Activated CD4-positive, alpha-beta memory T cell treated with anti-CD3 and anti-CD28 coated beads, Interleukin-2, amount 10 ng/mL, durations not matched to agents 7 days and 5 days (primary cell): ENCODE data around the gene PDE7B. TPM values are rescaled to one million over a fixed set of nuclear protein-coding genes. Genes with fewer than 3 reads are reported as not detected.

Experiments used
- CTCF ChIA-PET: fragments of 350-600 bp; sonication (Branson Sonifier 250); formaldehyde crosslinking; loops from one replicate; lab custom pipeline; 2021; ENCODE audit warnings: antibody characterized with exemption, inconsistent platforms; lab: Charles Lee
- POLR2A ChIA-PET: fragments of 350-600 bp; sonication (Branson Sonifier 250); formaldehyde crosslinking; loops from one replicate; lab custom pipeline; 2021; ENCODE audit warnings: antibody characterized with exemption; lab: Charles Lee
- DNase-seq: peaks from one replicate; pipeline ENCODE4 v3.0.0-alpha.2; 2020
- H3K27ac Mint-ChIP-seq: one replicate; pipeline ENCODE4 v1.8.0; 2021; ENCODE audit warnings: mild to moderate bottlenecking, mixed read lengths
- H3K27me3 Mint-ChIP-seq: one replicate; pipeline ENCODE4 v1.8.0; 2021; ENCODE audit warnings: mixed read lengths
- H3K36me3 Mint-ChIP-seq: one replicate; pipeline ENCODE4 v1.8.0; 2021; ENCODE audit warnings: low read depth, mixed read lengths
- H3K4me1 Mint-ChIP-seq: one replicate; pipeline ENCODE4 v1.8.0; 2021; ENCODE audit warnings: mixed read lengths
- H3K4me3 Mint-ChIP-seq: one replicate; pipeline ENCODE4 v1.8.0; 2021; ENCODE audit warnings: mild to moderate bottlenecking, mixed read lengths
- H3K9me3 Mint-ChIP-seq: one replicate; pipeline ENCODE4 v1.8.0; 2021; ENCODE audit warnings: mixed read lengths
- total RNA-seq, 2 experiments: library from RNA; stranded (reverse); gene quantifications; one replicate each; pipeline ENCODE4 v1.2.3, GENCODE V29; 2021

Gene PDE7B
- total RNA-seq, 2 experiments from 2014 or later: 0.68 to 0.95 TPM

DNA sequence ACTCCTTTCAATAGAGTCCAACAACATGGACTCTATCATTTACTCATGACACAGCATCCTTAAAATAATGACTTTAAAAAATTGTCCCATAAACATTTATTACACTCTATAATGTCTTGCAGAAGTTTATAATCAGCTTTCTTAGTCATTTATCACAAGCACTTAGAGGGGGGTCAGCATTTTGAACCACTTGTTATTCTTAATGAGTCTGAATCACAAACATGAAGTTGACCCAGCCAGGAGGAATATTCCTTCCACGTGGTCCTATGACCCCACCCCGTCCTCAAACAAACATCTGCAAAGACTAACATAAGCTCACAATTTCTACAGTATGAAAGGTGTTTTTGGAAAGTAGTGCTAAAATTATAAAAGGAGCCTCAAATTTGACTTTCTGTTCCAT is 307.5 kb downstream of the PDE7B start:
- ChIA-PET POLR2A (no interaction called here), CTCF (no interaction called here)
- H3K27me3 Mint-ChIP-seq: peaks cover 2% of the 10 kb centered on the region
- H3K36me3 Mint-ChIP-seq: no peaks in the 10 kb centered on the region
- no peaks in the 10 kb centered on the region for H3K4me1 Mint-ChIP-seq
- H3K27ac Mint-ChIP-seq: no peak overlapping the region
- H3K9me3 Mint-ChIP-seq: peaks cover 9% of the 10 kb centered on the region
- no peak for DNase-seq
- H3K4me3 Mint-ChIP-seq: no peak overlapping the region

DNA sequence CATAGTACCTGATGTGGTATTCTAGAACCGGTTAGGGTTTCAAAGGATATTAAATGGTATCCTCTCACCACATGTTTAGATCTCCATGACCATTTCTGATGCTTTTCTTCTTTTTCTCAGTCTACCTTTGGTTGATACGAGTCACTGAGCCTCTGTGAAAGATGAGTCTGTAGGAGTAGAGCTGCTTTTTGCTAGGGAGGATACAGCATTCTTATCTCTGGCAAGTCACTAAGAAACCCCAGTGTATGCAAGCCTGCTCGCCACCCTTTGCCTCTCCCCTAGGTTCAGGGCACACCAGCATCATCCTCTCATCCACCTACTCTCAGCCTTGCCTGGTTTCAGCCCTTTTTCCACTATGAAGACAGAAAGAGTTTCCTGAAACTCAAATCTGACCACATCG is 308.7 kb downstream of the PDE7B start:
- H3K27ac Mint-ChIP-seq: no peak overlapping the region
- peaks cover 9% of the 10 kb centered on the region for H3K9me3 Mint-ChIP-seq
- ChIA-PET POLR2A (no interaction called here), CTCF (no interaction called here)
- H3K36me3 Mint-ChIP-seq: no peaks in the 10 kb centered on the region
- no peak for DNase-seq
- H3K27me3 Mint-ChIP-seq: peaks cover 2% of the 10 kb centered on the region
- H3K4me3 Mint-ChIP-seq: no peak overlapping the region
- H3K4me1 Mint-ChIP-seq: no peaks in the 10 kb centered on the region

DNA sequence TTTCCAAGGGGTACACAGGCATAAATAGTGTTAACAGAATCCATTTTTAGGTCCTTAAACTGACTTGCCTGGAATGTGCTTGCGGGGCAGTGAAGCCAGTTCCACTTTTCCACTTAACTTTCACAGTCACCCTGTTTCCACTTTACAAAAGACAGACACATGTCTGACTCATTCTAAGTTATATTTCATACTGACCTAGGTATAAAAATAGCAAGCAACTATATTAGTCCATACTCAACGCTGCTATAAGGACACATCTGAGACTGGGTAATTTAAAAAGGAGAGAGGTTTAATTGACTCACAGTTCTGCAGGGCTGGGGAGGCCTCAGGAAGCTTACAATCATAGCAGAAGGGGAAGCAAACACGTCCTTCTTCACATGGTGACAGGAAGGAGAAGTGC is 310.4 kb downstream of the PDE7B start:
- Mint-ChIP-seq H3K4me1 (no peaks in the 10 kb centered on the region), H3K9me3 (peaks cover 9% of the 10 kb centered on the region), H3K36me3 (no peaks in the 10 kb centered on the region), H3K4me3 (no peak overlapping the region), H3K27ac (no peak overlapping the region), H3K27me3 (peaks cover 2% of the 10 kb centered on the region)
- DNase-seq: no peak
- CTCF ChIA-PET: no interaction called here
- POLR2A ChIA-PET: no interaction called here

DNA sequence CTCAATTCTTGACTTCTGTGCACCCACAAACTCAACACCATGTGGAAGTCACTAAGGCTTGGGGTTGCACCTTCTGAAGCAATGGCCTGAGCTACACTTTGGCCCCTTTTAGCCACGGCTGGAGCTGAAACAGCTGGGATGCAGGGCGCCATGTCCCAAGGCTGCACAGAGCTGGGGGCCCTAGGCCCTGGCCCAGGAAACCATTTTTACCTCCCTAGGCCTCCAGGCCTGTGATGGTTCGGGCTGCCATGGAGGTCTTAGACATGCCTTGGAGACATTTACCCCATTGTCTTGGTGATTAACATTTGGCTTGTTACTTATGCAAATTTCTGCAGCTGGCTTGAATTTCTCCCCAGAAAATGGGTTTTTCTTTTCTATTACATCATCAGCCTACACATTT is 311.8 kb downstream of the PDE7B start:
- CTCF ChIA-PET: no interaction called here
- Mint-ChIP-seq H3K36me3 (no peaks in the 10 kb centered on the region), H3K9me3 (peaks cover 9% of the 10 kb centered on the region), H3K4me1 (no peaks in the 10 kb centered on the region), H3K27me3 (peaks cover 3% of the 10 kb centered on the region), H3K27ac (no peak overlapping the region), H3K4me3 (no peak overlapping the region)
- POLR2A ChIA-PET: no interaction called here
- no peak for DNase-seq

GRCh38 chr6:136166815-136167214 is 315.3 kb downstream of the PDE7B start:
- no peak for DNase-seq
- H3K27ac Mint-ChIP-seq: no peak overlapping the region

DNA sequence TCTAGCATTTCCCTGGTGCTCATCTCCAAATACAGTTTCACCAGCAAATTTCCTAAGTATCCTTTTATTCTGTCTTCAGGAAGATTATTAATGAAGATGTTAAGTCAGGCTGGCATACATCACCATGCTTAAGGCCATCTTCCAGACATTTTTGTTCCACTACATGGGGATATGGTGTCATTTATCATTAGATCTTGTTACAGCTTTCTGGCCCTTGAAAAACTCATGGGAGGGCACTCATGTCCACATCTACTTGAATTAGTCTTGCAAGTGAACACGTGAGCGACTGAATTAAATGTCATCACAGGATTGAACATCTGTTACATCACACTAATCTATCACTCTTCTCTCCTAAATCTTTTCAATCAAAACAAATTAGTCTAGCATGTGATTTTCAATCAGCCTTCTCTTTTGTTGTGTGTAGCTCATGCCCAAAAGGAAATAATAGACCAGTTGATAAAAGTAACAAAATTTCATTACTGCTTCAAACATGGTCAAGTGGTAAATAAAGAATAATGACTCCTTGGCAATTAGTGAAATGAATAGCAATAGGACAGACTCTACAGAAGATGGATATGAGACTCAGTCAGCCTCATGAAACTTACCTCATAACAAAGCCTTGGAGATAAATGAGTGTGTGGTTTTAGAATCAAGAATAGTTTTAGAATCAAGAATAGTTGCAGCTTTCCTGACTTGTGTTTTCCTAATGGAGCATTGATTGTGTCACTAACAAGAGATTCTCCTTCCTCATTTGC is 318.1 kb downstream of the PDE7B start:
- DNase-seq: no peak
- Mint-ChIP-seq H3K27ac (no peak overlapping the region), H3K36me3 (no peaks in the 10 kb centered on the region), H3K4me1 (peaks cover 3% of the 10 kb centered on the region), H3K27me3 (peaks cover 2% of the 10 kb centered on the region), H3K4me3 (no peak overlapping the region), H3K9me3 (no peaks in the 10 kb centered on the region)
- ChIA-PET POLR2A (no interaction called here), CTCF (no interaction called here)

More at GRCh38 chr6:136166815-136167214, 315.3 kb downstream of the PDE7B start:
- ChIA-PET POLR2A (no interaction called here), CTCF (no interaction called here)
- Mint-ChIP-seq H3K9me3 (peaks cover 8% of the 10 kb centered on the region), H3K36me3 (no peaks in the 10 kb centered on the region), H3K4me3 (no peak overlapping the region), H3K27me3 (peaks cover 2% of the 10 kb centered on the region), H3K4me1 (no peaks in the 10 kb centered on the region)

DNA sequence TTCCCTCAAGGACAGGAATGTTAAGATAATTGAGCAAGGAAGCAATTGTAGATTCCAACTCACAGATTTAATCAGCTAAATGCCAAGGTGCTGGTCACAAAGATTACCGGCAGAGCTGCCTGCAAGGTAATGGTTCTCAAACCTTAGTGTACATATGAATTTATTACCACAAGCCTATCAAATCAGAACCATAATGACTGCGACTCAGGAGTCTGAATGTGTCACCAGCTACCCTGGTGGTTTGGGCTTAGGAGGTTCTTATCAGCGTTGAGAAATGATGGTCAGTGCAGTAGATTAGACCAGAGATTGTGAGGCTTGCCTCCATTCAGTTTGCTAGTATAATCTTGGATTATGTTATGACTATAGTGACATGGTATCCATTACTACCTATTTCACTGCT is 319.7 kb downstream of the PDE7B start:
- H3K4me3 Mint-ChIP-seq: no peak overlapping the region
- H3K27me3 Mint-ChIP-seq: peaks cover 4% of the 10 kb centered on the region
- POLR2A ChIA-PET: no interaction called here
- H3K9me3 Mint-ChIP-seq: no peaks in the 10 kb centered on the region
- H3K36me3 Mint-ChIP-seq: no peaks in the 10 kb centered on the region
- DNase-seq: no peak
- peaks cover 3% of the 10 kb centered on the region for H3K4me1 Mint-ChIP-seq
- H3K27ac Mint-ChIP-seq: no peak overlapping the region
- CTCF ChIA-PET: no interaction called here

- H3K4me3 Mint-ChIP-seq: no peak overlapping the region
- H3K4me1 Mint-ChIP-seq: peaks cover 3% of the 10 kb centered on the region
- ChIA-PET POLR2A (no interaction called here), CTCF (no interaction called here)
- no peaks in the 10 kb centered on the region for H3K9me3 Mint-ChIP-seq
- H3K36me3 Mint-ChIP-seq: no peaks in the 10 kb centered on the region
- peaks cover 8% of the 10 kb centered on the region for H3K27me3 Mint-ChIP-seq
- no peak overlapping the region for H3K27ac Mint-ChIP-seq
- no peak for DNase-seq
These were observed 322.3 kb downstream of the PDE7B start for GRCh38 chr6:136173519-136174507.

DNA sequence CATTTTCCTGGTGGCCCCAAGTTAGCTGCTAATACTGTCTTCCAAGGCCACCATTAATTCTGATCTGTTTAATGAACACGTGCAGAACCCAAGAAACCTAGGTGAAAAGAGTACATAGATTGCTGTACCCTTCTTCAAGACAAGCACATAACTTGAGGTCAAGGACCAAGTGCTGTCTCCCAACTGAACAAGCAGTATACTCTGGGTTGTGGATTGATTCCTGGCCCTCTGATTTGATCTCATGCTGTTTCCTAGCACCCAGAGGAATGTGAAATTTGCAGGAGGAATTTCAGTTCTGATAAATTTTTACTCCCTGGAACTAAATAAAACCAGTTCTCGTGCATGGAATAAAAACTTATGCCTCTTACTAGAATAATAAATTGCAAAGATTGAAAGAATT is 323.0 kb downstream of the PDE7B start:
- DNase-seq: no peak
- POLR2A ChIA-PET: no interaction called here
- H3K27me3 Mint-ChIP-seq: peaks cover 9% of the 10 kb centered on the region
- no peak overlapping the region for H3K4me3 Mint-ChIP-seq
- H3K4me1 Mint-ChIP-seq: peaks cover 3% of the 10 kb centered on the region
- no peaks in the 10 kb centered on the region for H3K36me3 Mint-ChIP-seq
- no peak overlapping the region for H3K27ac Mint-ChIP-seq
- H3K9me3 Mint-ChIP-seq: no peaks in the 10 kb centered on the region
- CTCF ChIA-PET: no interaction called here

- H3K27me3 Mint-ChIP-seq: peaks cover 11% of the 10 kb centered on the region
- ChIA-PET POLR2A (no interaction called here), CTCF (no interaction called here)
- peaks cover 3% of the 10 kb centered on the region for H3K4me1 Mint-ChIP-seq
- DNase-seq: no peak
- no peak overlapping the region for H3K27ac Mint-ChIP-seq
- H3K9me3 Mint-ChIP-seq: no peaks in the 10 kb centered on the region
- H3K36me3 Mint-ChIP-seq: no peaks in the 10 kb centered on the region
- H3K4me3 Mint-ChIP-seq: no peak overlapping the region
These were observed 324.4 kb downstream of the PDE7B start for GRCh38 chr6:136175873-136176272.

GRCh38 chr6:136178749-136179148 is 327.2 kb downstream of the PDE7B start:
- Mint-ChIP-seq H3K4me3 (no peak overlapping the region), H3K9me3 (no peaks in the 10 kb centered on the region), H3K4me1 (no peaks in the 10 kb centered on the region), H3K27me3 (peaks cover 11% of the 10 kb centered on the region), H3K27ac (no peak overlapping the region), H3K36me3 (no peaks in the 10 kb centered on the region)
- no peak for DNase-seq
- ChIA-PET POLR2A (no interaction called here), CTCF (no interaction called here)

DNA sequence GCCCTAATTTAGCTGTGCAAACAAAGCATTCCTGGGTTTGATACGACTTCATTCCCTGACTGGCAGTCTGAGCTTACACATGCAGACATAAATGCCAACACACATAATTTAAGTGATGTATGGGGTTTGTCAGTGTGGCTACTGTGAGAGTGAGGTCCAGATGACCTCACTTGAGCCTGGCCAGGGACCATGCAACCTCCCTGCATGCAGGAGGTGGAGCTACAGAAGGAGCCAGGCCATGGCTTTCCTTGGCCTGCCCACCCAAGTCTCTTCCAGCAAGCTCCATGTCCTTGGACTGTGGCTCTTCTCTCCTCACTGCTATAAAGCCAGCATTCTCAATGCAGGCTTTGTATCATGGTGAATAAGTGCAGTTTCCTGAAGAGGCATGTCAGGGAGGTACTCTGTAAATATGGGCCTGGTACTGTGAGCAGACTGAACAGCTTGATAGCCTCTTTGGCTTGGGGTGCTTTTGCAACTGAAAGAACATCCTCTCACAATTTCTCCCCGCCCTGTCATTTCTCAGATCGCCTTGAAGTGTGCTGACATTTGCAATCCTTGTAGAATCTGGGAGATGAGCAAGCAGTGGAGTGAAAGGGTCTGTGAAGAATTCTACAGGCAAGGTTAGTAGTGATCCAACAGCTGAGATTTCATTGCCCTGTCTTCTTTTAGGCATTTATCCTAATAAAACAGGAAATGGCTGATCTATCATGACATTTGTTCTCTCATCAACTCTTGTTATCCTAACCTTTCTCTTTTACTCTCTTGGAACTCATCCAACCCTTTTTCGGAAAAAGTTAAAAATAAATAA is 329.4 kb downstream of the PDE7B start:
- H3K9me3 Mint-ChIP-seq: no peaks in the 10 kb centered on the region
- CTCF ChIA-PET: no interaction called here
- POLR2A ChIA-PET: no interaction called here

DNA sequence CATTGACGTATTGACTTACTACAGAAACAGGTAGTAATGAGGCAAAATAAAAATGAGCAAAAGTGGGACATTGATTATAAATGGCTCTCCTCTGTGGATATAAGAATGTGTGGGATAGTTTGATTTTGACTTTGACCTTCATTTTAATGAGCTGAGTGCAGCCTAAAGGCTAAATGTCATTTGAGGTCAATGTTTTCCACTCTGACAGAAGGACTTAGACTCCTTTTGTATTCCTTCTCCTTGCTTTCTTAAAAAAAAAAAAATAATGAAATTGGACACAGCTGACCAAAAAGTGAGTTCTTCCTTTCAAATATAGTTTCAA is 330.0 kb downstream of the PDE7B start:
- ChIA-PET POLR2A (no interaction called here), CTCF (no interaction called here)
- H3K27ac Mint-ChIP-seq: no peak overlapping the region

More for the DNA sequence above, 329.4 kb downstream of the PDE7B start:
- H3K27me3 Mint-ChIP-seq: peaks cover 12% of the 10 kb centered on the region
- no peak overlapping the region for H3K4me3 Mint-ChIP-seq
- H3K27ac Mint-ChIP-seq: no peak overlapping the region
- H3K4me1 Mint-ChIP-seq: no peaks in the 10 kb centered on the region
- no peaks in the 10 kb centered on the region for H3K36me3 Mint-ChIP-seq
- DNase-seq: no peak

More for the DNA sequence above, 330.0 kb downstream of the PDE7B start:
- H3K4me3 Mint-ChIP-seq: no peak overlapping the region
- DNase-seq: no peak
- H3K36me3 Mint-ChIP-seq: no peaks in the 10 kb centered on the region
- H3K4me1 Mint-ChIP-seq: no peaks in the 10 kb centered on the region
- no peaks in the 10 kb centered on the region for H3K9me3 Mint-ChIP-seq
- H3K27me3 Mint-ChIP-seq: peaks cover 12% of the 10 kb centered on the region
